DOHH2 (cell line): ENCODE results near the gene NRK.
"Not testable (repeated sequence)": the region's sequence is repeated elsewhere in the genome, so short reads cannot be mapped to it uniquely, and the experiment has no call there.

Source experiments
- H3F3A ChIP-seq: fragments of 200-600 bp; sonication (generic), shearing (Covaris generic); 2 replicates; pipeline ENCODE4 v1.6.0; 2016; ENCODE audit warnings: antibody characterized with exemption, mild to moderate bottlenecking; ENCODE audit not compliant: control insufficient read depth, insufficient read depth
- H3K27ac ChIP-seq: fragments of 200-600 bp; sonication (generic); 2 replicates; pipeline ENCODE4 v1.5.1; 2014; ENCODE audit warnings: low read depth, mild to moderate bottlenecking, low read length, moderate library complexity
- H3K27me3 ChIP-seq: fragments of 200-600 bp; sonication (generic); 2 replicates; pipeline ENCODE4 v1.6.1; 2014; ENCODE audit warnings: mild to moderate bottlenecking, low read length, mixed read lengths; ENCODE audit not compliant: control insufficient read depth
- H3K36me3 ChIP-seq: fragments of 200-600 bp; sonication (generic); 2 replicates; pipeline ENCODE4 v1.6.1; 2014; ENCODE audit warnings: mild to moderate bottlenecking, low read length, moderate library complexity, mixed read lengths; ENCODE audit not compliant: control insufficient read depth
- H3K4me1 ChIP-seq: fragments of 200-600 bp; sonication (generic); 2 replicates; pipeline ENCODE4 v1.6.1; 2014; ENCODE audit warnings: mild to moderate bottlenecking, low read length, mixed read lengths; ENCODE audit not compliant: control insufficient read depth
- H3K4me2 ChIP-seq: fragments of 200-600 bp; sonication (generic); 2 replicates; pipeline ENCODE4 v1.6.0; 2014; ENCODE audit warnings: mild to moderate bottlenecking, low read length, moderate library complexity
- H3K4me3 ChIP-seq: fragments of 200-600 bp; sonication (generic); 2 replicates; pipeline ENCODE4 v1.5.1; 2014; ENCODE audit warnings: mild to moderate bottlenecking, low read length, mixed read lengths
- H3K79me2 ChIP-seq: fragments of 200-600 bp; sonication (generic); 2 replicates; pipeline ENCODE4 v1.6.1; 2014; ENCODE audit warnings: mild to moderate bottlenecking, low read length, mixed read lengths; ENCODE audit not compliant: control insufficient read depth
- H3K9me2 ChIP-seq: fragments of 200-600 bp; sonication (generic); replicated peaks from 2 replicates; pipeline ENCODE4 v1.6.1; 2014; ENCODE audit warnings: mild to moderate bottlenecking, low read length, mixed read lengths; ENCODE audit not compliant: control insufficient read depth
- H3K9me3 ChIP-seq: fragments of 200-600 bp; sonication (generic); 2 replicates; pipeline ENCODE4 v1.6.1; 2014; ENCODE audit warnings: antibody characterized with exemption, low read length, mixed read lengths; ENCODE audit not compliant: control insufficient read depth, insufficient read depth
- H4K20me1 ChIP-seq: fragments of 200-600 bp; sonication (generic); 2 replicates; pipeline ENCODE4 v1.6.0; 2014; ENCODE audit warnings: low read depth, mild to moderate bottlenecking, antibody characterized with exemption, low read length, moderate library complexity; ENCODE audit not compliant: control insufficient read depth, insufficient read depth
- CTCF ChIP-seq: fragments of 200-600 bp; sonication (generic); IDR thresholded peaks from one replicate; pipeline ENCODE4 v1.5.1; 2014; ENCODE audit warnings: antibody characterized with exemption, mild to moderate bottlenecking, low read depth, low read length; ENCODE audit not compliant: poor library complexity, severe bottlenecking
- EZH2phosphoT487 ChIP-seq: fragments of 200-600 bp; sonication (generic); IDR thresholded peaks from 2 replicates; pipeline ENCODE4 v1.6.1; 2017; ENCODE audit warnings: borderline replicate concordance, mild to moderate bottlenecking, antibody characterized with exemption, low read length, moderate library complexity, mixed read lengths

Gene NRK

GRCh38 chrX:105823092-105823455, 735 bp downstream of the NRK start:
- Histone ChIP-seq H4K20me1 (no peaks in the 10 kb centered on the region), H3K27me3 (no peaks in the 10 kb centered on the region), H3K27ac (no peak overlapping the region), H3K9me3 (no peaks in the 10 kb centered on the region), H3K79me2 (no peaks in the 10 kb centered on the region), H3K4me1 (no peaks in the 10 kb centered on the region), H3K4me2 (no peak overlapping the region), H3K4me3 (no peak overlapping the region), H3K9me2 (no peaks in the 10 kb centered on the region), H3K36me3 (no peaks in the 10 kb centered on the region), H3F3A (no peaks in the 10 kb centered on the region)
- no peak for TF ChIP-seq CTCF
- no peak for TF ChIP-seq EZH2phosphoT487

- no peak overlapping the region for H3K4me2 ChIP-seq
- TF ChIP-seq CTCF, result no peak
Observed at GRCh38 chrX:105829011-105829410, 6.7 kb downstream of the NRK start.

GRCh38 chrX:105837232-105837631, 14.9 kb downstream of the NRK start:
- no peaks in the 10 kb centered on the region for H3K9me3 ChIP-seq
- H3K36me3 ChIP-seq, result no peaks in the 10 kb centered on the region
- no peak for TF ChIP-seq CTCF
- no peaks in the 10 kb centered on the region for H3K27me3 ChIP-seq
- no peak overlapping the region for H3K27ac ChIP-seq
- H3K79me2 ChIP-seq, result no peaks in the 10 kb centered on the region
- no peaks in the 10 kb centered on the region for H3K9me2 ChIP-seq
- H3K4me2 ChIP-seq, result no peak overlapping the region
- H3K4me3 ChIP-seq, result no peak overlapping the region
- no peaks in the 10 kb centered on the region for H3F3A ChIP-seq
- no peaks in the 10 kb centered on the region for H4K20me1 ChIP-seq
- no peaks in the 10 kb centered on the region for H3K4me1 ChIP-seq

More at GRCh38 chrX:105829011-105829410, 6.7 kb downstream of the NRK start:
- Histone ChIP-seq H3K27ac (no peak overlapping the region), H3F3A (no peaks in the 10 kb centered on the region), H3K4me3 (no peak overlapping the region), H3K4me1 (no peaks in the 10 kb centered on the region), H4K20me1 (no peaks in the 10 kb centered on the region), H3K9me3 (no peaks in the 10 kb centered on the region), H3K36me3 (no peaks in the 10 kb centered on the region), H3K27me3 (no peaks in the 10 kb centered on the region), H3K79me2 (no peaks in the 10 kb centered on the region), H3K9me2 (no peaks in the 10 kb centered on the region)

GRCh38 chrX:105845631-105846030, 23.3 kb downstream of the NRK start:
- H3K4me3 ChIP-seq, result no peak overlapping the region
- H3K27ac ChIP-seq, result no peak overlapping the region
- H3K4me1 ChIP-seq, result no peaks in the 10 kb centered on the region
- H3K27me3 ChIP-seq, result no peaks in the 10 kb centered on the region
- no peaks in the 10 kb centered on the region for H3K36me3 ChIP-seq
- no peaks in the 10 kb centered on the region for H3K79me2 ChIP-seq
- no peaks in the 10 kb centered on the region for H4K20me1 ChIP-seq
- H3F3A ChIP-seq, result no peaks in the 10 kb centered on the region
- no peak overlapping the region for H3K4me2 ChIP-seq
- H3K9me3 ChIP-seq, result no peaks in the 10 kb centered on the region
- TF ChIP-seq EZH2phosphoT487 (no peak), CTCF (no peak)
- H3K9me2 ChIP-seq, result no peaks in the 10 kb centered on the region

- H3K4me3 ChIP-seq, H3F3A ChIP-seq, H3K27ac ChIP-seq, H3K9me2 ChIP-seq, H3K36me3 ChIP-seq, H3K9me3 ChIP-seq, H3K79me2 ChIP-seq, H4K20me1 ChIP-seq, H3K27me3 ChIP-seq, H3K4me2 ChIP-seq, H3K4me1 ChIP-seq: not testable (repeated sequence)
Observed at GRCh38 chrX:105850100-105850499, 27.8 kb downstream of the NRK start.
